GM10847 (cell line): Measurements from ENCODE around the gene ACAA1.

Experiments used
- POLR2A ChIP-seq: IDR thresholded peaks from 2 replicates; pipeline ENCODE4 v1.6.1; 2011; ENCODE audit not compliant: insufficient read length; ENCODE audit errors: extremely low read depth

Gene ACAA1

DNA sequence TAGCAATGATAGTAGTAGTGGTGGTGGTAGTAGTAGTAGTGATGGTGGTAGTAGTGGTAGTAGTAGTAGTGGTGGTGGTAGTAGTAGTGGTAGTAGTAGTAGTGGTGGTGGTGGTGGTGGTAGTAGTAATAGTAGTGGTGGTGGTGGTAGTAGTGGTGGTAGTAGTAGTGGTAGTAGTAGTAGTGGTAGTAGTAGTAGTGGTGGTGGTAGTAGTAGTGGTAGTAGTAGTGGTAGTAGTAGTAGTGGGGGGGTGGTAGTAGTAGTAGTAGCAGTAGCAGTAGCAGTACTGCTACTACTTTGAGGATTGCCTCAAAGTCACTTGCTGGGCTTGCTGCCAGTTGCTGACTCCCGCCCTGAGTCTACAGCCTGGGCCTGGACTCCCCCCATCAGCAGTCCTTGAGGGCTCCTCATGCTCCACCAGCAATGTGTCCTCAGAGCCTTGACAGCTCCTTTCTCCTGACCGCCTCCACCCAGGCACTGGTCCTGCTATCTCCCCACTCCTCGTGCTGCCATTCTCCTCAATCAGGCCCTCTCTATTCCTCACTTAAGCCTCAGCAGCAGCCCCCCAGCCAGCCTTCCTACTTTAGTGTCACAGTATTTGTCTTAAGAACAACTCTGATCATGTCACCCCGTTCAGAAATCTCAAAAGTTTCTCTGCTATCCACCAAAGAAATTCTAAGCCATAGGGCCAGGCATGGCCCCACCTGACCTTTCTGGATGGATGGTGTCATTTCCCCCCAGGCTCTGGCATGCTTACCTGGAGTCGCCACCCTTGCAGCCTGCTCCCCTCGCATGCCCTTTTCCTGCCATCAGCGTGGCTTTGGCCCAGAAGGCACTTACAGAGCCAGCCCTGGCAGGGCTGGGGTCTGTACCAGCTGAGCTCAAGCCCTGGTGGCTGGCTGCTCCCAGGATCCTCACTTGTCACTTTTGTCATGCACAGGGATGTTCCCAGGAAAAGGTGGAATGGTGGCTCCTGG is 52.3 kb downstream of the ACAA1 start:
- TF ChIP-seq POLR2A, result no peak

DNA sequence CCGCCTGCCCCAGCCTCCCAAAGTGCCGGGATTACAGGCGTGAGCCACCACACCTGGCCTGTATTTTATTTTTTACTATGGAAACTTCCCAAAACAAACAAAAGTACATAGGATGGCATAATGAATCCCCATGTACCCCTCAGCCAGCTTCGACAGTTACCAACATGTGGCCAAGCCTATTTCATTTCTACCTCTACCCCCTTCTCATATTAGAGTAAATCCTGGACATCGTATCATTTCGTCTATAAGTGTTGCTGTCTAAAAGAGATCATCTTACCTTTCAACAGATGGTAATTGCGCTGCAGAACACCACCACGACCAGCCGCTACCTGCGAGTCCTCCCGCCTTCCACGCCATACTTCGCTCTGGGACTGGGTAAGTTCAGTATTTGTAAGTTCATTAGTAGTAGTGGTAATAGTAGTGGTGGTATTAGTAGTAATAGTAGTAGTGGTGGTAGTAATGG is 53.0 kb downstream of the ACAA1 start:
- TF ChIP-seq POLR2A, result no peak
